Keratinocyte (primary cell): Measurements from ENCODE around the gene ALDH3B2.

Source experiments
- EZH2 ChIP-seq: IDR thresholded peaks from one replicate; pipeline ENCODE4 v1.6.1; 2012; ENCODE audit warnings: inconsistent platforms, mild to moderate bottlenecking, low read length, moderate library complexity
- TF ChIP-seq, protein P1 (sequence below), 3 experiments: IDR thresholded peaks in 1 of 3; conservative IDR thresholded peaks in 1 of 3; optimal IDR thresholded peaks in 1 of 3; 2 replicates in 2 of 3; 3 replicates in 1 of 3; pipeline versions ENCODE3 to v1.5.1; 2011; ENCODE audit warnings: low read length in 3 of 3, mild to moderate bottlenecking in 3 of 3, moderate library complexity in 2 of 3, control low read depth in 1 of 3, inconsistent platforms in 1 of 3; ENCODE audit not compliant: insufficient read depth in 2 of 3; ENCODE audit errors: extremely low read depth in 1 of 3

DNA sequence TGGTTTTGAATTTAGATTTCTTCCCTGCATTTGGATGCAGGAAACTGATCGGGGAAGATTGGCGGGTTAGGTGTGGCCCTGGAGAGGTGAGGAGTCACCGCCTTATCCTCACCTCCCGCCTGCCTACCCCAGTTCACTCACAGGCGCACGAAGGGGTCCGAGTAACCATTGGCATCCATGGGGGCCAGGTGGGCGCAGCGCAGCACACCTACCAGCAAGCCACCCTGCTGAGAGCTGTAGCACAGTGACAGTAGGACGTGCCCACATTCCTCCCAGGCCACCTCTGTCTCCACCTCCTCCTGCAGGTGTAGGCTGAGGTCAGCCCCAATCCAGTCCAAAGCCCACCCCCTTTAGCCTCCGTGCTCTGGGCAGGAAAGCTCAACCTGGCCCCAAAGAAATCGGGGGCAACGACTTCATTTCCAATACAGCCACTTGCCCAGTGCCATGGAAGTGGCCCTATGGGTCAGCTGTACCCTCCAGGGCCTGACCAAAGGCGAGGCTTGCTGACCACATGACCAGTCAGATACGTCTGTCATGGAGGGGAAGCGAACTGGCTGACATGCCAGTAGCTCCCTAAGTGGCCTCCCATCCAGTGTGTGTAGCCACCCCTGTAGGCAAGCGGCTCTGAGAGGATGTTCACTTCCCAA lies 61.0 kb downstream of the ALDH3B2 start:
- TF ChIP-seq, protein P1, sequence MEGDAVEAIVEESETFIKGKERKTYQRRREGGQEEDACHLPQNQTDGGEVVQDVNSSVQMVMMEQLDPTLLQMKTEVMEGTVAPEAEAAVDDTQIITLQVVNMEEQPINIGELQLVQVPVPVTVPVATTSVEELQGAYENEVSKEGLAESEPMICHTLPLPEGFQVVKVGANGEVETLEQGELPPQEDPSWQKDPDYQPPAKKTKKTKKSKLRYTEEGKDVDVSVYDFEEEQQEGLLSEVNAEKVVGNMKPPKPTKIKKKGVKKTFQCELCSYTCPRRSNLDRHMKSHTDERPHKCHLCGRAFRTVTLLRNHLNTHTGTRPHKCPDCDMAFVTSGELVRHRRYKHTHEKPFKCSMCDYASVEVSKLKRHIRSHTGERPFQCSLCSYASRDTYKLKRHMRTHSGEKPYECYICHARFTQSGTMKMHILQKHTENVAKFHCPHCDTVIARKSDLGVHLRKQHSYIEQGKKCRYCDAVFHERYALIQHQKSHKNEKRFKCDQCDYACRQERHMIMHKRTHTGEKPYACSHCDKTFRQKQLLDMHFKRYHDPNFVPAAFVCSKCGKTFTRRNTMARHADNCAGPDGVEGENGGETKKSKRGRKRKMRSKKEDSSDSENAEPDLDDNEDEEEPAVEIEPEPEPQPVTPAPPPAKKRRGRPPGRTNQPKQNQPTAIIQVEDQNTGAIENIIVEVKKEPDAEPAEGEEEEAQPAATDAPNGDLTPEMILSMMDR (optimal IDR thresholded peaks at IDR 0.05 in 1 of 3, IDR thresholded peaks at IDR 0.05 in 1 of 3, conservative IDR thresholded peaks at IDR 0.05 in 1 of 3; ENCODE audit: extremely low read depth in 1 of 3, insufficient read depth in 2 of 3, low read length in 3 of 3): no peak
- no peak for TF ChIP-seq EZH2
